A673 (cell line): ENCODE results near the gene WSCD2.

Experiments used
- CTCF ChIP-seq: fragments of 300-800, 200-600 bp; sonication (generic); conservative IDR thresholded peaks from 2 replicates; pipeline ENCODE4 v1.5.1; 2017; ENCODE audit warnings: low read depth, mild to moderate bottlenecking, antibody characterized with exemption, low read length, moderate library complexity, mixed read lengths
- EZH2 ChIP-seq: fragments of 200-600 bp; sonication (generic); IDR thresholded peaks from 2 replicates; pipeline ENCODE4 v1.6.1; 2017; ENCODE audit warnings: borderline replicate concordance, low read depth, mild to moderate bottlenecking, mixed read lengths, antibody characterized with exemption, low read length; ENCODE audit not compliant: poor library complexity, severe bottlenecking

- TF ChIP-seq CTCF, result no peak
- no peak for TF ChIP-seq EZH2
These were observed 55.9 kb downstream of the WSCD2 start for GRCh38 chr12:108185002-108185401.
